ENCODE measurements around the gene SUSD6.
A peak's percentile ranks its signal among the peaks of the same experiment; 100 is the strongest.

The SUSD6 gene

GRCh38 chr14:69650948-69651369, 39.6 kb downstream of the SUSD6 start:
- DNase-seq (ENCODE audit: low spot score), result no peak

- no peak for DNase-seq (ENCODE audit: low spot score)
Measured at GRCh38 chr14:69651664-69652063, 40.3 kb downstream of the SUSD6 start.

GRCh38 chr14:69652942-69653684, 41.7 kb downstream of the SUSD6 start:
- DNase-seq (ENCODE audit: low spot score), result peak; percentile 59

GRCh38 chr14:69654116-69654515, 42.7 kb downstream of the SUSD6 start:
- peak; percentile 81 for DNase-seq (ENCODE audit: low spot score)

- peak; percentile 76 for DNase-seq (ENCODE audit: low spot score)
Measured at GRCh38 chr14:69657950-69658355, 46.6 kb downstream of the SUSD6 start.

GRCh38 chr14:69658664-69659261, 47.4 kb downstream of the SUSD6 start:
- DNase-seq (ENCODE audit: low spot score), result peak; percentile 75

- no peak for DNase-seq (ENCODE audit: low spot score)
Measured at GRCh38 chr14:69660344-69661193, 49.2 kb downstream of the SUSD6 start.

GRCh38 chr14:69661194-69661537, 49.8 kb downstream of the SUSD6 start:
- DNase-seq (ENCODE audit: low spot score), result no peak

DNA sequence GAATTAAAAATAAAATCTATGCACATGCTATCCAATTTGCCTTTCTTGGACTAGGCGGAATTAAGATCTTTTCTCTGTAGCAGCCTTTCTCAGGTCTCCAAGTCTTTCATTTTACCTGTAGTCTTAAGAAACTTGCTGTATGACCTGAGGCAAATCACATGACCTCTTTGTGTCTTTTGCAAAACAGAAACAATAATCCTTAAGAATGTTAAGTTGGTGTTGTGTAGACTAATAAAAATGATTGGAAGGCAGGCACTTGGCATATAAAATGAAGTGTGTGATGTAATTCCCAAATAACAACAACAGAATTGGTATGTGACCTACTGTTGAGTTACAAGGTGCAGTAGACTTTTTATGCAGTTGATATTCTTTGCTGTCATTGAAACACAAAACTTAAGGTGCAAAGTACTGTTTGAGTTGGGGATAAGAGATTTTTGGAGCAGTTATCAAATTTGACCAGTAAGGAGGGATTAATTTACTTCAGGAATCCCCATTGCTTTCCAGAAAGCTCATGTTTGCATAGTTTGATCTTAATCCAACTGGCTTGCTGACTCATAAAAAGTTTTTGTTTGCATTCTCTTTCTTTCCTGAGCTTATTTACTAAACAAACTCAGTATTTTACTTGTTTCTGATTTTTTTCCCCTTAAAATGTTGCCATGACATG, 51.4 kb downstream of the SUSD6 start:
- DNase-seq (ENCODE audit: low spot score), result no peak

GRCh38 chr14:69663300-69663643, 51.9 kb downstream of the SUSD6 start:
- DNase-seq (ENCODE audit: low spot score), result no peak

- DNase-seq (ENCODE audit: low spot score), result no peak
Measured at GRCh38 chr14:69664265-69664664, 52.9 kb downstream of the SUSD6 start.

DNA sequence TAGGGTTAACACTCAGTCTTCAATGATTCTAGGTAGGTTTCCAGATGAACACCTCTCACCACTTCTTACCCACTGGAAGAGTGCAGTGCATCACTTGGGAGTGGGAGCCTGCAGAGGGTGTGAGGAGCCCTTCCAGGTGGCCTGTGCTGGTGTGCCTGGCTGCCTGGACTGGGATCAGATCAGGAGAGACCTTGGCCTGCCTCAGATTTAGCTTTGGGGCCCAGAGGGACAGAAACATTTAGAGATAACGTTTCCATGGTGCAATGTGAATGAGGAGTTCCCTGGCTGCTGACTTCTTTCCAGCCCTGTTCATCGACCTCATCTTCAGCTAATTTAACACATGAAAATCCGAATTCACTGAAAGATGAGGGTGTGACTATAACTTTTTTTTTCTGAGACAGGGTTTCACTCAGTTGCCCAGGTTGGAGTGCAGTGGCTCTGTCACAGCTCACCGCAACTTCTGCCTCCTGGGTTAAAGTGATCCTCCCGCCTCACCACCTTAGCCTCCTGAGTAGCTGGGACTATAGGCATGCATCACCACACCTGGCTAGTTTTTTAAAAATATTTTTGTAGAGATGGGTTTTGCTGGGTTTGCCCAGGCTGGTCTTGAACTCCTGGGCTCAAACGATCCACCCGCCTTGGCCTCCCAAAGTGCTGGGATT, 53.6 kb downstream of the SUSD6 start:
- no peak for DNase-seq (ENCODE audit: low spot score)

GRCh38 chr14:69665631-69666030, 54.2 kb downstream of the SUSD6 start:
- DNase-seq (ENCODE audit: low spot score), result no peak

DNA sequence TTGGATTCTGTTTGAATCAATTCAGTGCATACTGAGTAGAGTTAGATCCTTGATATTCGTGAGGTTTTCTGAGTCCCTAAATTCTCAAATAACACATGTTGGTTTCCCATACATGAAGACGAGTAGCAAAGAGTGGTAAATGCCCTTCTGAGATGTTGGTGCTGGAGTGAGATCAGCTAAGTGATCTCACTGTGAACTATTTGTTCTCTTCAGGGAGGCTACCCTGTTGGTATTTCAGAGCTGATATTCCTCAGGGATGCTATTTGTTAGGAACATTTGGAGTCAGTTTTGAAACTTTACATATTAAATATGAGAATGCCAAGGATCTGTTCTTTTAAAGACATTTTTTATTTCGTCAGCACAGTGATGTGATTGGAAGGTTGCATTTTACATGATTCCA, 54.7 kb downstream of the SUSD6 start:
- no peak for DNase-seq (ENCODE audit: low spot score)

DNA sequence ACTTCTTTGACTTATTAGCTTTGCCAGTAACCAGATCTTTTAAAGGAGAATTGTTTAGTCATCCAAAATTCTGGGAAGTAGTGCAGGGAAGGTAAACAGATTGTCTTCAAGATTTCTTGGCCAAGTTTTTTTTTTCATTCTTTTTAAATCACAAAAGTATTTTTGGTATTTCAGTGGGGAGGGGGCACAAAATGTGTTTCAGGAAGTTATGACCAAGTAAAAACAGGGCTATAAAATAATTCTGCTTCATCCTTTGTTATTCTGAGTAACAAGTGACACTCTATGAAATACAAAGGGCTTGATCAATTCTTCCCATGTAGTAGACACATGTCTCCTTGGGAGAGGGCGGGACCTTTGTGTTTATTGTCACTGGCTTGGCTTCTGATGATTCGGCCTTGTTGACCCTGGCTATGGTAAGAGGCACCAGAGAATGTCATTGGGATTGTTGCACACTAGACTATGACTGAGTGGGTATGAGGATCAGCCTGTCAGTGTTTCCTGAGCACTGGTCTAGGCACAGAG, 55.4 kb downstream of the SUSD6 start:
- DNase-seq (ENCODE audit: low spot score), result no peak

DNA sequence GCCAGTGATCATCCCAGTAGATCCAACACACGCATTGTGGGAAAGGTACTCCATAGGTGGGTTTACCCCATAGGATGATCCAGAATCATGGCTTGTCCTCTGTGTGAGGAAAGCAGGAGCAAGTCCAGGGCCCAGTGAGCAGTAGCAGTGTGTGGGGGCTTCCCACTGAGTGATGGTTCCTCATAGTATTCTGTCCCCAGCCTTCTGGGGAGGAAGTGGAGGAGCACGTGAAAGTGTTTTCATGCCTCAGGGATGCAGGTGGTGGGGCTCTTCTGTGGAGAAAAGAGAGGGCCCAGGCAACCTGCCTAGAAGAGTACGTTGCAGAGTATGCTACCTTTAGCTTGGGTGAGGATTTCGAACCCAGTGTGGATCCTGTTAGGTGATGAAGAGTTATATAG, 56.5 kb downstream of the SUSD6 start:
- DNase-seq (ENCODE audit: low spot score), result no peak

GRCh38 chr14:69669375-69669774, 58.0 kb downstream of the SUSD6 start:
- DNase-seq (ENCODE audit: low spot score), result no peak

- peak; percentile 92 for DNase-seq (ENCODE audit: low spot score)
Measured at GRCh38 chr14:69670093-69670492, 58.7 kb downstream of the SUSD6 start.

- no peak for DNase-seq (ENCODE audit: low spot score)
Measured at GRCh38 chr14:69671365-69672030, 60.1 kb downstream of the SUSD6 start.

GRCh38 chr14:69672356-69672755, 61.0 kb downstream of the SUSD6 start:
- DNase-seq (ENCODE audit: low spot score), result no peak

DNA sequence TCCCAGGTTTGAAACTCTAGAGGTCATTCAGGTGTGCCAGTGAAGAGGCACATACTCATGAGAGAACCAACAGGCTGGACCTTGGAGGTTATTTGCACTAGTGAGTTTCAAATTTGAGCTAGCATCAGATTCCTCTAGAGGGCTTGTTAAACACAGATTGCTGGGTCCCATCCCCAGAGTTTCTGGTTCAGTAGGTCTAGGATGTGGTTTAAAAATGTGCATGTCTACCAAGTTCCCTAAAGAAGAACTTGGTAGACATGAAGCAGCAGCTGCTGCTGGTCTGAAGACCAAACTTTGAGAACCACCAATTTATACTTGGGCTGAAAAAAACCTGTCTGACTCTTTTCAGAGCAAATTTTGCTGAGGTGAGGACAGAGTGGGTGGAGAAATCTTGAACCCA, 61.7 kb downstream of the SUSD6 start:
- no peak for DNase-seq (ENCODE audit: low spot score)

Data from kidney tubule cell (primary cell).